ENCODE data around the gene QSOX2.

The QSOX2 gene

DNA sequence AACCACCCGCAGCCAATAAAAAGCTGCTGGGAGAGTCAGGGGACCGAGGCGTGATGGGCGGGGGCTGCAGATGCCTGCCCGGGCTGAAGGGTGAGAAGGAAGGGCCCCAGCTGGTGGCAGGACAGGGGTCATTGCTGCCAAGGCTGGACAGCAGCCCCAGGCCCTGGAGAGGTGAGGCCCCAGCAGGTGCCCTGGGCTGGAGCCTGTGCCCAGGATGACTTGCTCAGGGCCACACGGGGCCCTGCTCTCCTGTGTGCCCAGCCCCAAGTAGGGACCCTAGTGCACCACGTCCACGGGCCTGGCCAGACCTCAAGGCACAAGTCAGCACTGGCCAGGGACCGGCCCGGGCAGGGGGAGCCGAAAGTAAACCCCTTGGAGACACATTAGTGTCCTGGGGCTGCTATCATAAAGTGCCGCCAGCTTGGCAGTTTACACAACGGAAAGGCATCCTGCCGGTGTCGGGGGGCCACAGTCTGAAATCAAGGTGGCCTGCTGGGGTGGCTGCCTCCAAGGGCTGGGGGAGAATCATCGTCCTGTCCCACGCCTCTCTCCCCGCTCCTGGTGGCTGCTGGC lies 62.7 kb downstream of the QSOX2 start:
- FAIRE-seq (no peak), DNase-seq (ENCODE audit: insufficient read length, low spot score) (no peak)
- no peak for TF ChIP-seq POLR2A (IDR thresholded peaks at IDR 0.05; ENCODE audit: low read depth, low read length)

DNA sequence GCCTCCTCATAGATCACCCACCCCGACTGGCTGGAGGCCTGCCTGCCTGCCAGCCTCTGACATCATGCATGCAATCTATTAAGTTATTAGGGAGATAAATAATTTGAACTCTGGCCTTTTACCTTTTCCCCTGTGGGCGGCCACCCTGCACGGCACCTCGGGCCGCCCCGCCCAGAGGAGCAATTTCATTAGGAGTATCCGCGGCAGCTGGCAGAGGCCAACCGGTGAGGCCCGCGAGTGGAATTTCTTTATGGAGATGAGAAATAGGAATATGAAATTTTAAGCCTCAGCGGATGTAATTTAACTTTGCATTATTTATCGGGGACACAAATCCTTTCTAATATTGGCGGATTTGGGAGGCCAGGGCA lies 63.2 kb downstream of the QSOX2 start:
- DNase-seq (ENCODE audit: insufficient read length, low spot score) (no peak), FAIRE-seq (no peak)
- no peak for TF ChIP-seq POLR2A (IDR thresholded peaks at IDR 0.05; ENCODE audit: low read depth, low read length)

DNA sequence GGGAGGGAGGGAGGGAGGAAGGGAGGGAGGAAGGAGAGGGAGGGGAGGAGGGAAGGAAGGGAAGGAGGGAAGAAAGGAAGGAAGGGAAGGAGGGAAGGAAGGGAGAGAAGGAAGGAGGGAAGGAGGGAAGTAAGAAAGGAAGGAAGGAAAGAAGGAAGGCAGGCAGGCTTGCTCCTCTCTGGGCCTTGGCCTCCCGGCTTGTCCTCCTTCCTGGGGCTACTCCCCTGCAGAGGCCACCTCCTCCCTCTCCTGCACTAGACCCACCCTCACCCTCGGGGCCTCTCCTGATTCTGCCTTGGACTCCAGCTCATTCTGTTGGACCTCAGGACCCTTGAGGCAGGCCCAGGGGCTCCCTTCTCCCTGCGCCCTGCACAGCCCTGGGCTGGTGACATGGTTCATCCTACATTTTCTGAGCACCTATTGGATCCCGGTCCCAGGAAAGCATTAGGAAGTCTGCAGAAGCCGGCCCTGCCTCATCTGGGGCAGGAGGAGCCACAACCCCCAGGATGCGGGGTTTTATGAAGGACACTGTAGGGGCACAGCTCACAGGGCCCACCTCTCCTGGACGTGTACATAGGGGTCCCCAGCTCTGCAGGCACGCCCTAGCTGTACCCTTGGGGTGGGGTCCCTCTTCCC lies 63.7 kb downstream of the QSOX2 start:
- FAIRE-seq (no peak), DNase-seq (ENCODE audit: insufficient read length, low spot score) (no peak)
- no peak for TF ChIP-seq POLR2A (IDR thresholded peaks at IDR 0.05; ENCODE audit: low read depth, low read length)

DNA sequence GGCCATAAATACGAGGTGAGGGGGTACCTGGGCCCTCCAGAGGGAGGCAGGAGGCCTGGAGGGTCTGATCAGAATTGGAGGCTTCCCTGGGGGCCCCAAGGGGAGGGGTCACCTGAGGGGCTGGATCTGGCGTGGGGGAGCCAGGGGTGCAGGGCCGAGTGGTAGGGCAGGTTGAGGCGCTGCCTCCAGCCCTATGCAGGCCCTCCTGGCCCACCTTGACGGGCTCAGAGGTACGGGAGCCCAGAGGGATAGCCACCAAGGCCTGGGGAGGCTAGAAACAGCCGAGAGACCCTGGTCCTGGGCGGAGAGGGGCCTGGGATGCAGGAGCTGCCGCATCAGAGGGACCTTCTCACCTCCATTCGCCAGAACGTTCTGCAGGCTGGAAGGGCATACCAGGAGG lies 65.0 kb downstream of the QSOX2 start:
- TF ChIP-seq POLR2A (IDR thresholded peaks at IDR 0.05; ENCODE audit: low read depth, low read length): no peak
- DNase-seq (ENCODE audit: insufficient read length, low spot score) (no peak), FAIRE-seq (no peak)

DNA sequence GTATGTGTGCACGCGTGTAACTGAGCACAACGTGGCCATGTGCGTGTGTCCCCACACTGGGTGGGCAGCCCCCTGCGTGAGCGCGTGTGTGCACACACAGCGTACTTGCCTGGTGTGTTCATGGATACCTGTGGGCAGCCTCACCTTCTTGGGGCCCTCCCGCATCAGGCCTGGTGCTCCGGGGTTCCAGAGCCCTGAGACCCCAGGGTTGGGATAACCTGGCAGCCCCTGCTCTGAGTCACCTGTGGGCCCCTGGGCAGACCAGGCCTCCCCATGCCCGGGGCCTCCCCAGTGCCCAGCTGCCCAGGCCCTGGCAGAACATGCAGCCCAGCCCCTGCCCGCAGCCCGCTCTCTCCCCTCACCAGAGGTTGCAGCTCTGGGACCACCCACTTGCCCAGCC lies 65.9 kb downstream of the QSOX2 start:
- no peak for TF ChIP-seq POLR2A (IDR thresholded peaks at IDR 0.05; ENCODE audit: low read depth, low read length)
- no peak for DNase-seq (ENCODE audit: insufficient read length, low spot score)
- FAIRE-seq: no peak

DNA sequence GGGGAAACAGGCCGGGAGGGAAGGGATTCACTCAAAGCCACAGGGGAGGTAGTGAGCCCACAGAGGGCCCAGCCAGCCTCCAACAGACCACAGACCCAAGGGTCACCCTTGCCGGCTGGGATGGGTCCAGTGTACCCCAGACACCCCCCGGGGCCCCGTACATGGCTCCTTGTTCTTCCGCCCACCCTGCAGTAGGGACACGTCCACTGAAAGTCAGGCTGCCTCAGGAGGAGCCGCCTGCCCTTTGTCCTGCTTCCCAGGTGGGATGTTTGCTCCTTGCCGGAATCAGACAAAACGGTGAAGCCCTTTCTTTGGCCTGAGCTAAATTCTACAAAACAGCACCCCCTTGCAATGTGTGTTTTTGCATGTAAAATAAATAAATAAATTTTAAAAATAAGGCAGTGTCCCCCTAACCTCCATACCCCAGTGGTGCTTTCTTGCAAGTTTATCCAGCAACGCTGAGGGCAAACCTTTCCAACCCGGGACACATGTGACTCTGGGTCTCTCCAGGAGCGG lies 66.5 kb downstream of the QSOX2 start:
- no peak for TF ChIP-seq POLR2A (IDR thresholded peaks at IDR 0.05; ENCODE audit: low read depth, low read length)
- FAIRE-seq: no peak
- DNase-seq (ENCODE audit: insufficient read length, low spot score): no peak

DNA sequence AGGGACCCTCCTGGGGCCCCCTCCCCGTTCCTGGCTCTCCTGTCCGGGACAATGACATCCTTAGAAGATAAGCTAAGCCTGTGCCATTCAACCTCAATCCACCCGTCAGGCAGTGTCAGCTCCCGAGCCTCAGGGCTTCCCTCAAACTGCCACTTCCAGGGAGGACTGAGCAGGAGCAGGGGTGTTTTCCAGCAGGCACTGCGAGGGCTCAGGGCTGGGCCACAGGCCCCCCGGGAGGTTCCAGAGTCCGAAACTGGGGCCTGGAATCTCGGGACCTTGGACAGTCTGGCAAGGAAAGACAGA lies 66.9 kb downstream of the QSOX2 start:
- TF ChIP-seq POLR2A (IDR thresholded peaks at IDR 0.05; ENCODE audit: low read depth, low read length): no peak
- FAIRE-seq (no peak), DNase-seq (ENCODE audit: insufficient read length, low spot score) (no peak)

DNA sequence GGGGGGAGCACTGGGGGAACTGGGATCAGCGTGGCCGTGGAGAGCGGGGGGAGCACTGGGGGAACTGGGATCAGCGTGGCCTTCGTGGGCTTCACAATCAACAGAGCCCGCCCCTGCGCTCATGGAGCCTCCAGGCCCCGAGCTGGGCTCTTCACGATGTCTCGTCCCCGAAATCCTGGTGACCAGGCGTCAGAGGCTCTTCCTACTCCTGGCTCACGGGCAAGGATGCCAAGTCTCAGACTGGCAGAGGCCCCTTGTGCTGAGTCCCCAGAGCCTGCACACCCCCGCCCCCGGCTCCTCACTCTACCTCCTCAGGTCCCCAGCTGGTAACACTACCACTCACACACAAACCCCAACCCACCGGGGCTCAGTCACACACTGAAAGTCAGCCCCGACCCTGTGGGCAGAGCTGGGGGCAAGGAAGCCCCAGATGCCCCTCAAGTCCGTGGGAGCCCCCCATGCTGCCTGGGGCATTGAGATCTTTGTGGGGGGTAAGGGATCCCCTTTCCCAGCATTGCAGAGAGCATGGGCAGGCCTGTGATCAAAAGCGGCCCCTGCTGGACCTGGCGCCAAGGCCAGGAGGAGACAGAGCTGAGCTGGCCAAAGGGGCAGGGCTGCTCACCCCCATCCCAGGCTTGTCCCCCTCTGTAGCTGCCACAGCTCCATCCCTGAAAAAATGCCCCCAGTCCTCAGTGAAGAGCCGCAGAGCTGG lies 67.4 kb downstream of the QSOX2 start:
- DNase-seq (ENCODE audit: insufficient read length, low spot score) (no peak), FAIRE-seq (no peak)
- TF ChIP-seq POLR2A (IDR thresholded peaks at IDR 0.05; ENCODE audit: low read depth, low read length): no peak

DNA sequence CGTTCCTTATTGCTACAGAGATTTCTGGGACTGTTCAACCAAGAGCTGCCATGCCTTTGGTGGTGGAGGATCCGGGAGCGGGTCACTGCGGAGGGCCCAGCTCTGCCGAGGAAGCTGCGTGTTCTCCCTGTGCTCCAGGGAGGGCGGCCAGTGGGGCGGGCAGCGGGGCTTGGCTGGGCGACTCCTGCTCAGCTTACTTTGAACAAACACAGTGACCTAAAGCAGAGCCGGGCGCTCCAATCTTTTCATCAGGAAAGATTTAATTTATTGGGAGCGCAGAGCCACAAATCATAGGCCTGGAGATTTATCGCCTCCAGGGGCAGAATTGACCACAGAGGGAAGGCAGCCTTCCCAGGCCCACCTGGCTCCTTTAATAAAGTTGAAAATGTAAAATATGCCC lies 68.4 kb downstream of the QSOX2 start:
- no peak for TF ChIP-seq POLR2A (IDR thresholded peaks at IDR 0.05; ENCODE audit: low read depth, low read length)
- DNase-seq (ENCODE audit: insufficient read length, low spot score) (no peak), FAIRE-seq (no peak)

DNA sequence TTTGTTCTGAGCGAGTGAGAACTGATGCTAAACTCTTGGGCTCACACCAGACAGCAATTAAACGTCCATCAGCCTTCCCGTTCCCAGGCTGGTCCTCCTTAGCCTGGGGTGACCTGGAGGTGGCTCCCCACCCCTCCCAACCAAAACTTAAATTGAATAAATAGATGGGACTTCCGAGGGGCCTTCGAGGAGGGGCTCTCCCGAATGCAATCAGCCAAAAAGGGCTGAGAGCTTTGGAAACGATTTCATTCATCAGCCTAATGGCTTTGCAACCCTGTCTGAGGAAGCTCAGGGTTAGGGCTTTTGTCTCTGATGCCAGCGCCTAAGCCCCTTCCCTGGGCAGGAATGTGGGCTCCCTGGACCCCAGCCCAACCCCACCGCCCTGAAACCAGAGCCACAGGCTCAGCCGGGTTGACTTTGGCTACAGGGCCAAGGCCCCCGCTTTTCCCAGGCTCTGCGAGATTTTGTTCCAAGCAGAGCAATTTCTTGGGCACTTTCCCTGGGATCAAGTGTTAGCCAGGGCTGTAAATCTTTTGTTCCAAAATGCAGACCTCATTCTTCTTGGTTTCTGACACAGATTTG lies 69.9 kb downstream of the QSOX2 start:
- DNase-seq (ENCODE audit: insufficient read length, low spot score) (no peak), FAIRE-seq (no peak)
- TF ChIP-seq POLR2A (IDR thresholded peaks at IDR 0.05; ENCODE audit: low read depth, low read length): no peak

DNA sequence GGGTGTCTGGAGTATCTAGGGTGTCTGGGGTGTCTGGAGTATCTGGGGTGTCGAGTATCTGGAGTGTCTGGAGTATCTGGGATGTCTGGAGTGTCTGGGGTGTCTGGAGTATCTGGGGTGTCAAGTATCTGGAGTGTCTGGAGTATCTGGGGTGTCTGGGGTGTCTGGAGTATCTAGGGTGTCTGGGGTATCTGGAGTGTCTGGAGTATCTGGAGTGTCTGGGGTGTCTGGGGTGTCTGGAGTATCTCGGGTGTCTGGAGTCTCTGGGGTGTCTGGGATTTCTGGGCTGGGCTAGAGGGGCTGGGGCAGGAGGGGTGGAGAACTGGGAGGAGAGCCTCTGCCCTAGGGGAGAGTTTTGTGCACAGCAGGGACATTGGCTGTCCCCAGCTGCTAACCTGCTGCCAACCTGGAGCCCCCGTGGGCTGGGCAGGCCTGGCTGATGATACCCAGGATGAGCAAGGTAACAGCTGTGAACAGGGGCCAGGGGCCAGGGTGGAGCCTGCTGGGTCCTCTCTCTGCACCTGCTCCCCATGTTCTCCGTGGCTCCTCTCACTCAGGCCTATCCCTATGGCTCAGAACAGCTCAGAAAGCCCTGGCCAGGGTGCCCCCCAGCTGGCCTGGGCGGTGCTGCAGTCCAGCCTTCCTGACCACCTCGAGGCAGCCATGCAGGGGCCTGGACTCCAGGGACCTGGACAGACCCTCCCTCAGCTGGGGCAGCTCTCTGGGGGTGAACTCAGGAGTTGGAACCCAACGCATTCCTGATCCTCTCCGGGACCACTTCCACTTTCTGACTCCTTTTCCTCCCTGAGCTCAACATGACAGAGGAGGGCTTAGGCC lies 70.6 kb downstream of the QSOX2 start:
- no peak for TF ChIP-seq POLR2A (IDR thresholded peaks at IDR 0.05; ENCODE audit: low read depth, low read length)
- no peak for FAIRE-seq
- no peak for DNase-seq (ENCODE audit: insufficient read length, low spot score)

DNA sequence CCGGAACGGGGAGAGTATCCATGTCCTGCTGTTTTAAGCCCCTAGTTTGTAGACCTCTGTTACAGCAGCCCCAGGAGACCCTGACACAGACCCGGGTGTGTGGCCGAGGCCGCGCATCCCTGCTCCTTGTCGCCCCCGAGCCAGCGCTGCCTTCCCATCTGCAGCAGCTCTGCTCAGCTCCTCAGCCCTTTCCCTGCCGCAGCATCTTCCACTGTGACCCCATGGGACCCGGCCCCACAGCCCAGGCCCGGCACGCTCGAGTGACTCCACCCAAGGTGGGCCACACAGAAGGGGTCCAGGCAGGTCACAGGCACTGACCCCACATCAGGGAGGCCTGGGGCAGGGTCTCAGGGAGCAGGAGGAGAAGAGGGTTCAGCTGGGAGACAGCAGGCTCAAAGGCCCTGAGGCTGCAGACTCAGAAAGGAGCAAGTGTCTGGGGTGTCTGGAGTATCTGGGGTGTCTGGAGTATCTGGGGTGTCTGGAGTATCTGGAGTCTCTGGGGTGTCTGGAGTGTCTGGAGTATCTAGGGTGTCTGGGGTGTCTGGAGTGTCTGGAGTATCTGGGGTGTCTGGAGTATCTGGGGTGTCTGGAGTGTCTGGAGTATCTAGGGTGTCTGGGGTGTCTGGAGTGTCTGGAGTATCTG lies 71.8 kb downstream of the QSOX2 start:
- FAIRE-seq (no peak), DNase-seq (ENCODE audit: insufficient read length, low spot score) (no peak)
- no peak for TF ChIP-seq POLR2A (IDR thresholded peaks at IDR 0.05; ENCODE audit: low read depth, low read length)

DNA sequence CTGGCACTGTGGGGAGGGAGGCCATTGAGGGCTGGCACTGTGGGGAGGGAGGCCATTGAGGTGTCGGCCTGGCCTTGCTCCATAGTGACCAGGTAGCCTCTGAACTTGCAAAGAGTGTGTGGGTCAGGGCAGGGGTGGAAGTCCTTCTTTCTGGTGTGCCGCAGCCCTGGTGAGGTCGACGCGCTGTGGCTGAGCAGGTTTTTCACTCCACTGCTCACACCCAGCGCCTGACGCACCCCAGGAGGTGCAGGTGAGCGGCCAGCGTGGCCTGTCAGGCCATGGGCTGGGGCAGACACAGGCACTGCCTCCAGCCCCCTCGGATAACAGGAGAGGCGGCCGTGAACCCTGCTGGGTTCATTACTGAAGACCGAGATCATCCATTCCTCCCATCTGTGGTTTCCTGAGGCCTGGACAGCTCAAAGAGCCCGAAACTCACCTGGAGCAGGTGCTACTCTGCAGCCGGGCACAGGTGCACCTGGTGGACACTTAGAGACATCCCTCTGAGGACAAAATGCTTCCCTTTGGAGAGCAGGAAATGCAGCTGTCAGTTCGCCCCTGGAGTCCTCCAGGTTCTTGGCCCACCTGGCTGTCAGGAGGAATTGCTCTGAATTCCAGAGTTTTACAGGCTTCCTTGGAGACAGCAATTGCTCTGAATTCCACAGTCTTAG lies 73.1 kb downstream of the QSOX2 start:
- no peak for DNase-seq (ENCODE audit: insufficient read length, low spot score)
- FAIRE-seq: no peak
- no peak for TF ChIP-seq POLR2A (IDR thresholded peaks at IDR 0.05; ENCODE audit: low read depth, low read length)

All from H54 (cell line).